Neutrophil (primary cell): Measurements from ENCODE around the gene EFNA1.

Source experiments
- H3K27ac ChIP-seq: fragments of 200-600 bp; sonication (generic); 2 replicates; pipeline ENCODE4 v1.5.1; 2016; ENCODE audit warnings: mild to moderate bottlenecking, moderate library complexity
- H3K27me3 ChIP-seq: fragments of 200-600 bp; sonication (generic); 2 replicates; pipeline ENCODE4 v1.6.0; 2016; ENCODE audit warnings: mild to moderate bottlenecking
- H3K36me3 ChIP-seq: fragments of 200-600 bp; sonication (generic); 2 replicates; pipeline ENCODE4 v1.5.1; 2017
- H3K4me1 ChIP-seq, 2 experiments: fragments of 200-600 bp in 1 of 2; sonication (generic) in 1 of 2; 1 replicate in 1 of 2; 2 replicates in 1 of 2; pipeline versions ENCODE4 v1.5.1 to v1.6.1; 2013 to 2016; ENCODE audit warnings: low read depth in 1 of 2, low read length in 1 of 2, mild to moderate bottlenecking in 1 of 2, moderate library complexity in 1 of 2; ENCODE audit not compliant: control insufficient read depth in 1 of 2, insufficient read depth in 1 of 2
- H3K4me3 ChIP-seq, 2 experiments: fragments of 200-600 bp in 1 of 2; sonication (generic) in 1 of 2; 1 replicate in 1 of 2; 2 replicates in 1 of 2; pipeline ENCODE4 v1.5.1; 2013 to 2016; ENCODE audit warnings: low read depth in 1 of 2, low read length in 1 of 2, mild to moderate bottlenecking in 1 of 2, moderate library complexity in 1 of 2
- H3K9me3 ChIP-seq: fragments of 200-600 bp; sonication (generic); 2 replicates; pipeline ENCODE4 v1.5.1; 2016
- CTCF ChIP-seq: fragments of 200-600 bp; sonication (generic); IDR thresholded peaks from 2 replicates; pipeline ENCODE4 v1.5.1; 2016; ENCODE audit warnings: antibody characterized with exemption

The EFNA1 gene

GRCh38 chr1:155170101-155170785, 42.6 kb downstream of the EFNA1 start:
- Histone ChIP-seq H3K27ac (no peak overlapping the region), H3K4me1 (peaks cover 35 to 48% of the 10 kb centered on the region in 2 experiments), H3K27me3 (peaks cover 38% of the 10 kb centered on the region), H3K4me3 (no peak overlapping the region), H3K36me3 (peaks cover 12% of the 10 kb centered on the region), H3K9me3 (no peaks in the 10 kb centered on the region)
- no peak for TF ChIP-seq CTCF

- Histone ChIP-seq H3K27ac (no peak overlapping the region), H3K4me1 (peaks cover 36 to 48% of the 10 kb centered on the region in 2 experiments), H3K36me3 (peaks cover 12% of the 10 kb centered on the region), H3K4me3 (no peak overlapping the region), H3K9me3 (no peaks in the 10 kb centered on the region), H3K27me3 (peaks cover 38% of the 10 kb centered on the region)
- TF ChIP-seq CTCF: no peak
Observed at GRCh38 chr1:155170806-155171205, 43.1 kb downstream of the EFNA1 start.

GRCh38 chr1:155171836-155172731, 44.4 kb downstream of the EFNA1 start:
- peaks cover 12% of the 10 kb centered on the region for H3K36me3 ChIP-seq
- H3K4me3 ChIP-seq: peak overlapping the region; percentile 85 to 87
- H3K27ac ChIP-seq: peak overlapping the region; percentile 75
- no peak for TF ChIP-seq CTCF
- no peaks in the 10 kb centered on the region for H3K9me3 ChIP-seq
- H3K4me1 ChIP-seq: peaks cover 40 to 48% of the 10 kb centered on the region in 2 experiments
- peaks cover 26% of the 10 kb centered on the region for H3K27me3 ChIP-seq

GRCh38 chr1:155172732-155173477, 45.2 kb downstream of the EFNA1 start, which contains the start of gene KRTCAP2:
Gene KRTCAP2, minus strand, starts transcription at chr1:155173304. Its CDS starts 80 bp downstream, at chr1:155173224.
- Histone ChIP-seq H3K9me3 (no peaks in the 10 kb centered on the region), H3K36me3 (peaks cover 12% of the 10 kb centered on the region), H3K27me3 (peaks cover 19% of the 10 kb centered on the region), H3K4me1 (peaks cover 33 to 40% of the 10 kb centered on the region in 2 experiments), H3K4me3 (peak within 1 kb of the TSS; percentile 85 to 87), H3K27ac (peak within 1 kb of the TSS; percentile 75)
- peak; percentile 96 for TF ChIP-seq CTCF
